OCI-LY3 (cell line): Measurements from ENCODE around the gene ABCD3.

Experiments
- CTCF ChIP-seq: fragments of 200-600, 300-600 bp; sonication (generic); IDR thresholded peaks from 2 replicates; pipeline ENCODE4 v1.5.1; 2014; ENCODE audit warnings: antibody characterized with exemption, low read length, low read depth
- EZH2phosphoT487 ChIP-seq: fragments of 200-600 bp; shearing (Covaris generic); IDR thresholded peaks from 2 replicates; pipeline ENCODE4 v1.6.1; 2018; ENCODE audit warnings: antibody characterized with exemption, mixed run types, low read depth

GRCh38 chr1:94463765-94464330 is 45.7 kb downstream of the ABCD3 start:
- TF ChIP-seq CTCF (peak; percentile 59), EZH2phosphoT487 (no peak)
